AG04450 (cell line): ENCODE results near the gene SPRY4. TPM values are rescaled to one million over a fixed set of nuclear protein-coding genes. Genes with fewer than 3 reads are reported as not detected.

ENCODE experiments used
- CTCF ChIA-PET: fragments of 300-600, 350-600 bp; formaldehyde crosslinking; extraction: SDS; loops from one replicate; lab custom pipeline; 2022; ENCODE audit warnings: antibody characterized with exemption, inconsistent platforms; lab: Charles Lee
- POLR2A ChIA-PET: fragments of 350-600 bp; formaldehyde crosslinking; extraction: SDS; loops from one replicate; lab custom pipeline; 2021; ENCODE audit warnings: antibody characterized with exemption, inconsistent platforms; lab: Yijun Ruan, JAX
- DNase-seq: peaks from one replicate; pipeline ENCODE4 v3.0.0-alpha.2; 2011; ENCODE audit warnings: low read depth, low spot score
- H3K27ac ChIP-seq: one replicate; pipeline ENCODE4 v1.5.1; 2012; ENCODE audit warnings: low read depth, low read length, control low read depth
- H3K27me3 ChIP-seq: one replicate; pipeline ENCODE4 v1.6.0; 2012; ENCODE audit warnings: low read length; ENCODE audit not compliant: control insufficient read depth, insufficient read depth
- H3K4me3 ChIP-seq: 2 replicates; pipeline ENCODE4 v1.5.1; 2011; ENCODE audit warnings: mild to moderate bottlenecking, low read depth, low read length, control low read depth
- H3K9me3 ChIP-seq: 2 replicates; pipeline ENCODE4 v1.5.1; 2012; ENCODE audit warnings: low read length; ENCODE audit not compliant: control insufficient read depth, insufficient read depth
- polyA plus RNA-seq: library from polyadenylated mRNA; depleted of rRNA; stranded (reverse); fragments of >200 nt; gene quantifications from 2 replicates; pipeline ENCODE4 v1.2.3, GENCODE V29; 2011
- TF ChIP-seq, protein P1 (sequence below): IDR thresholded peaks from 2 replicates; pipeline ENCODE4 v1.5.1; 2011; ENCODE audit warnings: low read depth, low read length, control low read depth, inconsistent platforms

The SPRY4 gene
- polyA plus RNA-seq, 1 experiment, result 8.7 TPM

DNA sequence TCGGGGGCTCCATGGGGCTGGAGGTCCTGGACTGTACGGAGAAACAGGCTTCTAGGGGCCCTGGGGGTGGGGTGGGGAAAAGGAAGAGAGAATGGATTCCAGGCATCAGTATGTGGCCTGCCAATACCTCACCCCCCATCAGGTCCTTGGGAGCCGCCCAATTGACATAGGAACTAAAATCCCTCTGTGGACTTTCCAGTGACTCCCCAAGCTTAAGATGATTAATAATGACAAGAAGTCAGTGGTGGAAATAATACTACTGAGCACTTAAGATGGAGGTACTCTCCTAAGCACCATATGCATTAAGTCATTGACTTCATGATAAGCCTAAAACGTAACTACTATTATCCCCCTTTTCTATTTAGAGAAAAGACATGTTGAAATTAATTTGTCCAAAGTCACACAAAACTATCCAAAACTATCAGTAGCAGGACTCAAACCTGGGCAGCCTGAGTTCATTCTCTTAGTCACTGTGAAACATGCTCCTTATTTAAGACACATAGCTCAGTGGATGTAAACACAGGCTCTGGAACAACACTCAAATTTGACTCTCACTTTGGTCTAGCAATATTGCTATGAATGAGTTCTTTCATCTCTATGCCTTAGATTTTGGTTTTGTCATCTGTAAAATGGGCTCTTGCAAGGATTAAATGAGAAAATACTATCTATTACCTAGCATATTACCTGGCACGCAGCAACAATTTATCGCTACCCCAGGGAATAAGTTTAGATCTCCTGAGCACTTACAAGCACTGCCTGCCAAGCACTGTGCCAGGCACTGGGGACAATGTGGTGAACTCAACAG lies 9.5 kb downstream of the SPRY4 start:
- Histone ChIP-seq H3K4me3 (no peak overlapping the region), H3K27ac (no peak overlapping the region), H3K27me3 (no peaks in the 10 kb centered on the region), H3K9me3 (no peaks in the 10 kb centered on the region; the same call in 1 of the 2 replicates)
- TF ChIP-seq, protein P1, sequence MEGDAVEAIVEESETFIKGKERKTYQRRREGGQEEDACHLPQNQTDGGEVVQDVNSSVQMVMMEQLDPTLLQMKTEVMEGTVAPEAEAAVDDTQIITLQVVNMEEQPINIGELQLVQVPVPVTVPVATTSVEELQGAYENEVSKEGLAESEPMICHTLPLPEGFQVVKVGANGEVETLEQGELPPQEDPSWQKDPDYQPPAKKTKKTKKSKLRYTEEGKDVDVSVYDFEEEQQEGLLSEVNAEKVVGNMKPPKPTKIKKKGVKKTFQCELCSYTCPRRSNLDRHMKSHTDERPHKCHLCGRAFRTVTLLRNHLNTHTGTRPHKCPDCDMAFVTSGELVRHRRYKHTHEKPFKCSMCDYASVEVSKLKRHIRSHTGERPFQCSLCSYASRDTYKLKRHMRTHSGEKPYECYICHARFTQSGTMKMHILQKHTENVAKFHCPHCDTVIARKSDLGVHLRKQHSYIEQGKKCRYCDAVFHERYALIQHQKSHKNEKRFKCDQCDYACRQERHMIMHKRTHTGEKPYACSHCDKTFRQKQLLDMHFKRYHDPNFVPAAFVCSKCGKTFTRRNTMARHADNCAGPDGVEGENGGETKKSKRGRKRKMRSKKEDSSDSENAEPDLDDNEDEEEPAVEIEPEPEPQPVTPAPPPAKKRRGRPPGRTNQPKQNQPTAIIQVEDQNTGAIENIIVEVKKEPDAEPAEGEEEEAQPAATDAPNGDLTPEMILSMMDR, result no peak
- ChIA-PET CTCF (interaction anchor here (0.5 to 1.3 kb wide), 3 partner anchors 17 to 234 kb away, joined by 3 to 13 read pairs (median 3); no protein-coding TSS in a partner anchor), POLR2A (interaction anchor here (0.6 to 1.5 kb wide), 3 partner anchors 9 to 63 kb away, joined by 3 to 5 read pairs (median 4); partner anchors contain the start of gene SPRY4)
- DNase-seq, result no peak

DNA sequence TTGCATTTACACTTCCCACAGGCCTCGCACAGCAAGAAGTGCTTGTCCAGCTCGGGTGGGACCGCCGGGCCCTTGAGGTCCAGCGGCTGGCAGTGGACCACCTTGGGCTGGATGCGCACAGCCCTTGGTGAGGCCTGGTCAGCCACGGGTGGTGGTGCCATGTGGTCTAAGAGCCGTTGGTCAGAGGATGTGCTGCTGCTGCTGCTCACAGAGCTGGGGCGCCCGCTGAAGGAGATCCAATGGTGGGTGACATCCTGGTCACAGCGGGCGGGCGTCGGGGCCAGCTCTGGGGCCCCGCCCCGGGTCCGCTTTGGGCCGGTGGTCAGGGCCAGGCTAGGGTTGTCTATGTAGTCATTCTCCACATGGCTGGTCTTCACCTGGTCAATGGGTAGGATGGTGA lies 10.2 kb downstream of the SPRY4 start:
- TF ChIP-seq, protein P1, result no peak
- no peak overlapping the region for H3K27ac ChIP-seq
- no peaks in the 10 kb centered on the region for H3K27me3 ChIP-seq
- H3K4me3 ChIP-seq, result no peak overlapping the region
- H3K9me3 ChIP-seq, result no peaks in the 10 kb centered on the region; the same call in 1 of the 2 replicates
- POLR2A ChIA-PET, result interaction anchor here (0.6 kb wide), 1 partner anchor 64 kb away, joined by 5 read pairs; no protein-coding TSS in a partner anchor
- CTCF ChIA-PET, result no interaction called here
- no peak for DNase-seq

DNA sequence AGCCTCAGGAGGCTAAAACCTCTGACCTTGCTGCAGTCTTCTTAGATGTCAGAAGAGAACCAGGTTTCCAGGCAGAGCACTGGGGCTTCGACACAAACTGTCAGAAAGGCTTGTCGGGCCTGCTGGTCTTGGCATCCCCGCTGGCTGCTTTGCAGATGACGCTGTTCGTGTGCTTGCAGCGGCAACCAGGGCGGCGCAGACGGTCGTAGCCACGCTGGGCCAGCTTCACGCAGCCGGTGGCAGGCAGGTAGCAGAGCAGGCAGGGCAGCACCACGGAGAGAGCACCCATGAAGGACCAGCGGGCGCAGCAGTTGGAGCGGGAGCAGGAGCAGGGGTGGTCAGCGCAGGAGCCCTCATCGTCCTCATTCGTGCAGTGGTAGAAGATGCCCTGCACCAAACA lies 10.7 kb downstream of the SPRY4 start:
- Histone ChIP-seq H3K27me3 (no peaks in the 10 kb centered on the region), H3K4me3 (no peak overlapping the region), H3K27ac (no peak overlapping the region), H3K9me3 (no peaks in the 10 kb centered on the region; the same call in 1 of the 2 replicates)
- POLR2A ChIA-PET, result no interaction called here
- no peak for DNase-seq
- TF ChIP-seq, protein P1, result no peak
- CTCF ChIA-PET, result interaction anchor here (0.6 kb wide), 1 partner anchor 147 kb away, joined by 5 read pairs; no protein-coding TSS in a partner anchor

DNA sequence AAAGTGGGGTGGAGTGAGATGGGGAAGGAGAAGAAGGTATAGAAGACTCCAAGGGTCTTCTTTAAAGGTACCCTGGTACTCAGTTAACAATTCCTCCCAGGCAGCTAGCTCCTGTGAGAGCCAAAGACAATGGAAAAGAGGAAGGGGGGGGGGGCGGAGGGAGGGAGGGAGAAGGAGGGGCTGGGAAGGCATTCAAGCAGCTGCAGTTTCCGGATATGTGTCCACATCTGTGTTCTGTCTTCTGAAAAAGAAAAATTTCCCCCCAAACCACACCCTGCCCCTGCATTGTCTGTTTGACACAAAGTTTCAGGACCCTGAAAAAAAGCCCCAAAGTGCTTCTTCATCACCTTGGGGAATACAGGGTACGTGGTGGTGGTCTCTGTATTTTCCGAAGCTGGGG lies 11.1 kb downstream of the SPRY4 start:
- POLR2A ChIA-PET, result no interaction called here
- CTCF ChIA-PET, result interaction anchor here (0.6 kb wide), 1 partner anchor 146 kb away, joined by 5 read pairs; no protein-coding TSS in a partner anchor
- no peak overlapping the region for H3K27ac ChIP-seq

More for the DNA sequence above, 11.1 kb downstream of the SPRY4 start:
- Histone ChIP-seq H3K4me3 (no peak overlapping the region), H3K9me3 (no peaks in the 10 kb centered on the region; the same call in 1 of the 2 replicates), H3K27me3 (no peaks in the 10 kb centered on the region)
- TF ChIP-seq, protein P1, result no peak
- DNase-seq, result no peak
